ENCODE measurements around the gene PAQR9.

- TF ChIP-seq GATAD2A (IDR thresholded peaks at IDR 0.05) (no peak), MTA1 (IDR thresholded peaks at IDR 0.05; ENCODE audit: borderline replicate concordance) (no peak), CHD1 (IDR thresholded peaks at IDR 0.05; ENCODE audit: low read length) (no peak), EP300 (IDR thresholded peaks at IDR 0.05; ENCODE audit: low read length) (no peak), JUND (IDR thresholded peaks at IDR 0.05; ENCODE audit: borderline replicate concordance, low read depth, low read length) (no peak), JUND (tag; IDR thresholded peaks at IDR 0.05; ENCODE audit: borderline replicate concordance, low read depth, low read length) (no peak)
Observed at GRCh38 chr3:142983318-142983717, 19.8 kb upstream of the PAQR9 start.

All from K562 (cell line).